K562 (cell line): ENCODE data around the gene IL15RA. TPM values are rescaled to one million over a fixed set of nuclear protein-coding genes. Genes with fewer than 3 reads are reported as not detected.

Experiments
- BMI1 ChIP-seq: fragments of 150-350 bp; IDR thresholded peaks from 2 replicates; pipeline ENCODE4 v1.6.1; 2014; ENCODE audit warnings: low read length
- FOXK2 ChIP-seq, 2 experiments: fragments of 450-650 bp; IDR thresholded peaks in 1 of 2; conservative IDR thresholded peaks in 1 of 2; 2 replicates each; pipeline ENCODE4 v1.6.1; 2016; ENCODE audit warnings: low read depth in 2 of 2, mild to moderate bottlenecking in 1 of 2
- KAT7 ChIP-seq: sonication (generic); formaldehyde crosslinking; IDR thresholded peaks from 2 replicates; pipeline ENCODE4 v1.8.0; 2022; ENCODE audit warnings: missing genetic modification reagents, mild to moderate bottlenecking, borderline replicate concordance
- KDM1A ChIP-seq, 2 experiments: fragments of 450-650 bp; IDR thresholded peaks; 2 replicates each; pipeline ENCODE4 v1.6.1; 2016; ENCODE audit warnings: mild to moderate bottlenecking in 2 of 2
- SIN3B ChIP-seq: fragments of 450-650 bp; IDR thresholded peaks from 2 replicates; pipeline ENCODE4 v1.6.1; 2017; ENCODE audit warnings: low read depth, mild to moderate bottlenecking, moderate library complexity
- SMARCA5 ChIP-seq: fragments of 450-650 bp; IDR thresholded peaks from 2 replicates; pipeline ENCODE4 v1.6.1; 2016
- SRSF1 ChIP-seq: fragments of 200-400 bp; formaldehyde crosslinking; IDR thresholded peaks from 2 replicates; pipeline ENCODE4 v1.6.1; 2017; ENCODE audit warnings: mild to moderate bottlenecking, low read depth, low read length, moderate library complexity
- STAT5A ChIP-seq: IDR thresholded peaks from 2 replicates; pipeline ENCODE4 v1.6.1; 2012; ENCODE audit warnings: low read length, inconsistent platforms, borderline replicate concordance
- SUPT5H ChIP-seq: fragments of 450-650 bp; IDR thresholded peaks from 2 replicates; pipeline ENCODE4 v1.6.1; 2016
- TRIM24 ChIP-seq, 2 experiments: fragments of 450-650 bp; IDR thresholded peaks; 2 replicates each; pipeline ENCODE4 v1.6.1; 2016
- ZBTB1 ChIP-seq: sonication (generic); formaldehyde crosslinking; IDR thresholded peaks from 2 replicates; pipeline ENCODE4 v1.8.1; 2023; ENCODE audit warnings: missing genetic modification reagents, low read depth, mild to moderate bottlenecking, borderline replicate concordance
- ZNF3 ChIP-seq: fragments of 250-450 bp; sonication (Bioruptor Pico); IDR thresholded peaks from 2 replicates; pipeline ENCODE4 v1.5.0; 2021; ENCODE audit warnings: mild to moderate bottlenecking, moderate library complexity
- ZNF589 ChIP-seq: fragments of 200-800 bp; sonication (Bioruptor generic); IDR thresholded peaks from 2 replicates; pipeline ENCODE4 v1.6.1; 2016; ENCODE audit warnings: low read depth, missing genetic modification characterization, missing compliant biosample characterization
- ZNF77 ChIP-seq: fragments of 250-450 bp; sonication (Bioruptor Pico); IDR thresholded peaks from 2 replicates; pipeline ENCODE4 v1.5.0; 2020
- ZNF79 ChIP-seq: fragments of 250-450 bp; sonication (Bioruptor Pico); IDR thresholded peaks from 2 replicates; pipeline ENCODE4 v1.4.0; 2020; ENCODE audit warnings: low read depth, mild to moderate bottlenecking, moderate library complexity
- polyA plus RNA-seq, 8 experiments: library from polyadenylated mRNA; depleted of rRNA in 4 of 8; stranded (reverse) in 5 of 8; unstranded in 3 of 8; fragments of >200 nt; fragmentation: Nextera tagmentation in 2 of 8; fragmentation: Illumina TruSeq in 1 of 8; extraction: Ambion mirVana in 2 of 8; extraction: Trizol in 1 of 8; gene quantifications; 2 replicates each; pipeline versions ENCODE4 v1.2.1 to v1.2.3, GENCODE V29; 2011 to 2014; ENCODE audit warnings: inconsistent platforms in 1 of 8, missing spikeins in 1 of 8
- total RNA-seq, 7 experiments: library from RNA; depleted of rRNA in 6 of 7; stranded (reverse); fragments of >200 nt in 6 of 7; fragmentation: Illumina TruSeq in 2 of 7; extraction: Trizol in 2 of 7; gene quantifications; 2 replicates each; pipeline versions ENCODE4 v1.2.1 to v1.2.3, GENCODE V29; 2011 to 2021; ENCODE audit warnings: low replicate concordance in 1 of 7
- TF ChIP-seq, protein P1 (sequence below): fragments of 450-650 bp; IDR thresholded peaks from 2 replicates; pipeline ENCODE4 v1.6.1; 2016; ENCODE audit warnings: missing biosample characterization, missing genetic modification characterization
- TF ChIP-seq, protein P2 (sequence below), 2 experiments: IDR thresholded peaks; 2 replicates each; pipeline ENCODE4 v1.6.1; 2012; ENCODE audit warnings: improper control_type of control experiment in 2 of 2, low read depth in 2 of 2, low read length in 2 of 2, borderline replicate concordance in 1 of 2
- TF ChIP-seq, protein P3 (sequence below): sonication (generic); formaldehyde crosslinking; IDR thresholded peaks from 2 replicates; pipeline ENCODE4 v1.8.0; 2023; ENCODE audit warnings: mild to moderate bottlenecking, missing genetic modification reagents
- TF ChIP-seq, protein P4 (sequence below): sonication (generic); formaldehyde crosslinking; IDR thresholded peaks from 2 replicates; pipeline ENCODE4 v1.8.1; 2023; ENCODE audit warnings: mild to moderate bottlenecking, missing genetic modification reagents
- TF ChIP-seq, protein P5 (sequence below): sonication (generic); formaldehyde crosslinking; IDR thresholded peaks from 2 replicates; pipeline ENCODE4 v1.5.0; 2020; ENCODE audit warnings: missing genetic modification reagents

Gene IL15RA
- total and polyA plus RNA-seq, 9 of the 15 experiments (the other 6 are each of a cell fraction or from before 2014, with no cell fraction given), result 1.2 to 11.7 (median 8.0) TPM

DNA sequence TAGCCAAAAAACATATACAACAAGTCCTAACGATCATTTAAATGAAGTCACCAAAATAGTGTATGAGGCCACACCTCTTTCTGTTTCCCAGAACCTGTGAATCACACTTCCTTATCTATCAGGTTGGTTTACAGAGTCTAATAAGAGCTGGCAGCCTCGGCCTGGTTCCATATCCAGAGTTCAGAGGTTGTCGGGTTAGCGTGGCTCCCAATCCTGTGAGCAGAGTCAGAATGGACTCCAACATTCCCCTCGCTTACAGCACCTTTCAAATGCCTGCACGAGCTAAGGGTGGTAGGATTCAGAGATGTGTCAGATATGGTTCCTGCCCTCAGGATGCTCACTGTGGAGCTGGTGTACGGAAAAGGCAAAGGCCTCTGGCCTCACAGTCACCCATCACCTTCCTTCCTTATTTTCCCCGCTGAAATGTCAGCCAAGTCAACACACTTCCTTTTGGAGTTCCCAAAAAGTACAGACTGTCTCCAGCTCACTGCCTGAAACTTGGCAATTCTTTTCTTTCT is 6.0 kb downstream of the IL15RA start (continued):
- no peak for TF ChIP-seq SRSF1
- TF ChIP-seq ZNF79 (CRISPR knock-in tag), result no peak
- TF ChIP-seq BMI1, result no peak
- no peak for TF ChIP-seq ZNF77
- TF ChIP-seq, protein P1, sequence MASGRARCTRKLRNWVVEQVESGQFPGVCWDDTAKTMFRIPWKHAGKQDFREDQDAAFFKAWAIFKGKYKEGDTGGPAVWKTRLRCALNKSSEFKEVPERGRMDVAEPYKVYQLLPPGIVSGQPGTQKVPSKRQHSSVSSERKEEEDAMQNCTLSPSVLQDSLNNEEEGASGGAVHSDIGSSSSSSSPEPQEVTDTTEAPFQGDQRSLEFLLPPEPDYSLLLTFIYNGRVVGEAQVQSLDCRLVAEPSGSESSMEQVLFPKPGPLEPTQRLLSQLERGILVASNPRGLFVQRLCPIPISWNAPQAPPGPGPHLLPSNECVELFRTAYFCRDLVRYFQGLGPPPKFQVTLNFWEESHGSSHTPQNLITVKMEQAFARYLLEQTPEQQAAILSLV, result no peak
- 0 out of 2 replicates have a peak, but pooled peaks have one; percentile 31 for TF ChIP-seq SMARCA5
- peak; percentile 82 for TF ChIP-seq STAT5A
- peak; percentile 58 to 76; a peak in 3 of 4 replicates for TF ChIP-seq TRIM24 (IDR thresholded peaks at IDR 0.05)
- TF ChIP-seq, protein P2, sequence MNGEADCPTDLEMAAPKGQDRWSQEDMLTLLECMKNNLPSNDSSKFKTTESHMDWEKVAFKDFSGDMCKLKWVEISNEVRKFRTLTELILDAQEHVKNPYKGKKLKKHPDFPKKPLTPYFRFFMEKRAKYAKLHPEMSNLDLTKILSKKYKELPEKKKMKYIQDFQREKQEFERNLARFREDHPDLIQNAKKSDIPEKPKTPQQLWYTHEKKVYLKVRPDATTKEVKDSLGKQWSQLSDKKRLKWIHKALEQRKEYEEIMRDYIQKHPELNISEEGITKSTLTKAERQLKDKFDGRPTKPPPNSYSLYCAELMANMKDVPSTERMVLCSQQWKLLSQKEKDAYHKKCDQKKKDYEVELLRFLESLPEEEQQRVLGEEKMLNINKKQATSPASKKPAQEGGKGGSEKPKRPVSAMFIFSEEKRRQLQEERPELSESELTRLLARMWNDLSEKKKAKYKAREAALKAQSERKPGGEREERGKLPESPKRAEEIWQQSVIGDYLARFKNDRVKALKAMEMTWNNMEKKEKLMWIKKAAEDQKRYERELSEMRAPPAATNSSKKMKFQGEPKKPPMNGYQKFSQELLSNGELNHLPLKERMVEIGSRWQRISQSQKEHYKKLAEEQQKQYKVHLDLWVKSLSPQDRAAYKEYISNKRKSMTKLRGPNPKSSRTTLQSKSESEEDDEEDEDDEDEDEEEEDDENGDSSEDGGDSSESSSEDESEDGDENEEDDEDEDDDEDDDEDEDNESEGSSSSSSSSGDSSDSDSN (IDR thresholded peaks at IDR 0.05; ENCODE audit: borderline replicate concordance in 1 of 2, low read depth in 2 of 2, low read length in 2 of 2), result no peak
- TF ChIP-seq, protein P3, sequence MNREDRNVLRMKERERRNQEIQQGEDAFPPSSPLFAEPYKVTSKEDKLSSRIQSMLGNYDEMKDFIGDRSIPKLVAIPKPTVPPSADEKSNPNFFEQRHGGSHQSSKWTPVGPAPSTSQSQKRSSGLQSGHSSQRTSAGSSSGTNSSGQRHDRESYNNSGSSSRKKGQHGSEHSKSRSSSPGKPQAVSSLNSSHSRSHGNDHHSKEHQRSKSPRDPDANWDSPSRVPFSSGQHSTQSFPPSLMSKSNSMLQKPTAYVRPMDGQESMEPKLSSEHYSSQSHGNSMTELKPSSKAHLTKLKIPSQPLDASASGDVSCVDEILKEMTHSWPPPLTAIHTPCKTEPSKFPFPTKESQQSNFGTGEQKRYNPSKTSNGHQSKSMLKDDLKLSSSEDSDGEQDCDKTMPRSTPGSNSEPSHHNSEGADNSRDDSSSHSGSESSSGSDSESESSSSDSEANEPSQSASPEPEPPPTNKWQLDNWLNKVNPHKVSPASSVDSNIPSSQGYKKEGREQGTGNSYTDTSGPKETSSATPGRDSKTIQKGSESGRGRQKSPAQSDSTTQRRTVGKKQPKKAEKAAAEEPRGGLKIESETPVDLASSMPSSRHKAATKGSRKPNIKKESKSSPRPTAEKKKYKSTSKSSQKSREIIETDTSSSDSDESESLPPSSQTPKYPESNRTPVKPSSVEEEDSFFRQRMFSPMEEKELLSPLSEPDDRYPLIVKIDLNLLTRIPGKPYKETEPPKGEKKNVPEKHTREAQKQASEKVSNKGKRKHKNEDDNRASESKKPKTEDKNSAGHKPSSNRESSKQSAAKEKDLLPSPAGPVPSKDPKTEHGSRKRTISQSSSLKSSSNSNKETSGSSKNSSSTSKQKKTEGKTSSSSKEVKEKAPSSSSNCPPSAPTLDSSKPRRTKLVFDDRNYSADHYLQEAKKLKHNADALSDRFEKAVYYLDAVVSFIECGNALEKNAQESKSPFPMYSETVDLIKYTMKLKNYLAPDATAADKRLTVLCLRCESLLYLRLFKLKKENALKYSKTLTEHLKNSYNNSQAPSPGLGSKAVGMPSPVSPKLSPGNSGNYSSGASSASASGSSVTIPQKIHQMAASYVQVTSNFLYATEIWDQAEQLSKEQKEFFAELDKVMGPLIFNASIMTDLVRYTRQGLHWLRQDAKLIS (CRISPR knock-in tag), result no peak
- no peak for TF ChIP-seq KAT7 (CRISPR knock-in tag)
- TF ChIP-seq ZNF3 (CRISPR knock-in tag), result no peak
- TF ChIP-seq KDM1A (IDR thresholded peaks at IDR 0.05), result peak; percentile 39 to 63; a peak in 2 of 4 replicates
- TF ChIP-seq, protein P4, sequence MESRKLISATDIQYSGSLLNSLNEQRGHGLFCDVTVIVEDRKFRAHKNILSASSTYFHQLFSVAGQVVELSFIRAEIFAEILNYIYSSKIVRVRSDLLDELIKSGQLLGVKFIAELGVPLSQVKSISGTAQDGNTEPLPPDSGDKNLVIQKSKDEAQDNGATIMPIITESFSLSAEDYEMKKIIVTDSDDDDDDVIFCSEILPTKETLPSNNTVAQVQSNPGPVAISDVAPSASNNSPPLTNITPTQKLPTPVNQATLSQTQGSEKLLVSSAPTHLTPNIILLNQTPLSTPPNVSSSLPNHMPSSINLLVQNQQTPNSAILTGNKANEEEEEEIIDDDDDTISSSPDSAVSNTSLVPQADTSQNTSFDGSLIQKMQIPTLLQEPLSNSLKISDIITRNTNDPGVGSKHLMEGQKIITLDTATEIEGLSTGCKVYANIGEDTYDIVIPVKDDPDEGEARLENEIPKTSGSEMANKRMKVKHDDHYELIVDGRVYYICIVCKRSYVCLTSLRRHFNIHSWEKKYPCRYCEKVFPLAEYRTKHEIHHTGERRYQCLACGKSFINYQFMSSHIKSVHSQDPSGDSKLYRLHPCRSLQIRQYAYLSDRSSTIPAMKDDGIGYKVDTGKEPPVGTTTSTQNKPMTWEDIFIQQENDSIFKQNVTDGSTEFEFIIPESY (CRISPR knock-in tag), result no peak
- TF ChIP-seq SIN3B, result no peak
- peak; percentile 60; the same call in 1 of the 2 replicates for TF ChIP-seq ZNF589 (CRISPR knock-in tag)
- TF ChIP-seq, protein P5, sequence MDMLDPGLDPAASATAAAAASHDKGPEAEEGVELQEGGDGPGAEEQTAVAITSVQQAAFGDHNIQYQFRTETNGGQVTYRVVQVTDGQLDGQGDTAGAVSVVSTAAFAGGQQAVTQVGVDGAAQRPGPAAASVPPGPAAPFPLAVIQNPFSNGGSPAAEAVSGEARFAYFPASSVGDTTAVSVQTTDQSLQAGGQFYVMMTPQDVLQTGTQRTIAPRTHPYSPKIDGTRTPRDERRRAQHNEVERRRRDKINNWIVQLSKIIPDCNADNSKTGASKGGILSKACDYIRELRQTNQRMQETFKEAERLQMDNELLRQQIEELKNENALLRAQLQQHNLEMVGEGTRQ (CRISPR knock-in tag), result no peak
- no peak for TF ChIP-seq ZBTB1 (CRISPR knock-in tag)
- no peak for TF ChIP-seq SUPT5H
- peak in 1 of 2 experiments; percentile 4; a peak in 1 of 4 replicates for TF ChIP-seq FOXK2 (conservative IDR thresholded peaks at IDR 0.05 in 1 of 2, IDR thresholded peaks at IDR 0.05 in 1 of 2; ENCODE audit: low read depth in 2 of 2)
